ENCODE measurements around the gene PTPRD. TPM values are rescaled to one million over a fixed set of nuclear protein-coding genes. Genes with fewer than 3 reads are reported as not detected.

Gene PTPRD
- total RNA-seq, 1 experiment from 2014 or later: not detected

- BruUV-seq (replicated peaks): no TSS peak
- Histone ChIP-seq H3K27me3 (ENCODE audit: control insufficient read depth, insufficient read depth, low read length) (no peaks in the 10 kb centered on the region), H3K4me3 (ENCODE audit: low read depth in 2 of 2, low read length in 2 of 2) (no peak overlapping the region), H3K9me3 (ENCODE audit: control insufficient read depth, insufficient read depth, low read depth, low read length) (no peaks in the 10 kb centered on the region), H3K4me1 (ENCODE audit: control insufficient read depth, insufficient read depth, low read length) (no peaks in the 10 kb centered on the region), H3K36me3 (ENCODE audit: control insufficient read depth, insufficient read depth, low read length) (no peaks in the 10 kb centered on the region), H3K27ac (ENCODE audit: low read length) (no peak overlapping the region)
- in situ Hi-C loops (cut with HindIII; ENCODE audit: low pct_unique_long_range_greater_than_20kb, low sequenced_read_pairs): no loop called here
- ChIA-PET CTCF (no interaction called here), POLR2A (no interaction called here)
- TF ChIP-seq TCF7L2 (IDR thresholded peaks at IDR 0.05; ENCODE audit: low read depth, low read length): no peak
- TF ChIP-seq CTCF (IDR thresholded peaks at IDR 0.05): no peak
- no peak for TF ChIP-seq SIN3A (IDR thresholded peaks at IDR 0.05; ENCODE audit: borderline replicate concordance, insufficient read depth, low read depth, low read length)
- no peak for TF ChIP-seq POLR2AphosphoS5 (IDR thresholded peaks at IDR 0.05; ENCODE audit: low read depth, low read length)
- no peak for TF ChIP-seq REST (IDR thresholded peaks at IDR 0.05; ENCODE audit: insufficient read depth in 1 of 2, low read depth in 2 of 2, low read length in 1 of 2)
- ATAC-seq: no peak
- DNase-seq (ENCODE audit: low read depth, low spot score): no peak
- intact Hi-C loops (cut with micrococcal nuclease; ENCODE audit: unreplicated experiment): no loop called here
Observed at GRCh38 chr9:9753266-9753665, 859.5 kb downstream of the PTPRD start.

- ChIA-PET POLR2A (no interaction called here), CTCF (no interaction called here)
- Histone ChIP-seq H3K27me3 (ENCODE audit: control insufficient read depth, insufficient read depth, low read length) (no peaks in the 10 kb centered on the region), H3K4me1 (ENCODE audit: control insufficient read depth, insufficient read depth, low read length) (no peaks in the 10 kb centered on the region), H3K4me3 (ENCODE audit: low read depth in 2 of 2, low read length in 2 of 2) (no peak overlapping the region), H3K36me3 (ENCODE audit: control insufficient read depth, insufficient read depth, low read length) (no peaks in the 10 kb centered on the region), H3K9me3 (ENCODE audit: control insufficient read depth, insufficient read depth, low read depth, low read length) (no peaks in the 10 kb centered on the region), H3K27ac (ENCODE audit: low read length) (no peak overlapping the region)
- TF ChIP-seq REST (IDR thresholded peaks at IDR 0.05; ENCODE audit: insufficient read depth in 1 of 2, low read depth in 2 of 2, low read length in 1 of 2) (no peak), TCF7L2 (IDR thresholded peaks at IDR 0.05; ENCODE audit: low read depth, low read length) (no peak), SIN3A (IDR thresholded peaks at IDR 0.05; ENCODE audit: borderline replicate concordance, insufficient read depth, low read depth, low read length) (no peak), POLR2AphosphoS5 (IDR thresholded peaks at IDR 0.05; ENCODE audit: low read depth, low read length) (no peak), CTCF (IDR thresholded peaks at IDR 0.05) (no peak)
- BruUV-seq (replicated peaks): no TSS peak
- no peak for DNase-seq (ENCODE audit: low read depth, low spot score)
- intact Hi-C loops (cut with micrococcal nuclease; ENCODE audit: unreplicated experiment): no loop called here
- ATAC-seq: no peak
- in situ Hi-C loops (cut with HindIII; ENCODE audit: low pct_unique_long_range_greater_than_20kb, low sequenced_read_pairs): no loop called here
Observed at GRCh38 chr9:9752722-9753121, 860.1 kb downstream of the PTPRD start.
